GM21447 (cell line): Measurements from ENCODE around the gene UCHL1.
"Not testable (repeated sequence)": the region's sequence is repeated elsewhere in the genome, so short reads cannot be mapped to it uniquely, and the experiment has no call there.

Experiments
- ATAC-seq: cut with Tn5 transposase; IDR thresholded peaks from one replicate; pipeline ENCODE4 v1.9.1; 2021; ENCODE audit not compliant: unreplicated experiment

The UCHL1 gene

DNA sequence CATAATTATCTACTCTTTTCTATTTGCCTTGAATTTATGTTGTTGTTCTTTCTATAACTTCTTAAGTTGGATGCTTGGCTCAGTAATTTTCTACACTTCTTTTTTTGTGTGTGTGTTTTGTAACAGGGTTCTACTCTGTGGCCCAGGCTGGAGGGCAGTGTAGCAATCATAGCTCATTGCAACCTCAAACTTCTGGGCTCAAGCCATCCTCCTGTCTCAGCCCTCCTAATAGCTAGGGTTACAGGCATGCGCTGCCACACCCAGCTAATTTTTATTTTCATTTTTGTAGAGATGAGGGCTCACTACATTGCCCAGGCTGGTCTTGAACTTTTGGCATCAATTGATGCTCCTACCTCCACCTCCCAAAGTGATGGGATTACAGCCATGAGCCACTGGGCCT is 20.7 kb upstream of the UCHL1 start:
- no peak for ATAC-seq

GRCh38 chr4:41236508-41236907 is 20.2 kb upstream of the UCHL1 start:
- ATAC-seq = no peak

DNA sequence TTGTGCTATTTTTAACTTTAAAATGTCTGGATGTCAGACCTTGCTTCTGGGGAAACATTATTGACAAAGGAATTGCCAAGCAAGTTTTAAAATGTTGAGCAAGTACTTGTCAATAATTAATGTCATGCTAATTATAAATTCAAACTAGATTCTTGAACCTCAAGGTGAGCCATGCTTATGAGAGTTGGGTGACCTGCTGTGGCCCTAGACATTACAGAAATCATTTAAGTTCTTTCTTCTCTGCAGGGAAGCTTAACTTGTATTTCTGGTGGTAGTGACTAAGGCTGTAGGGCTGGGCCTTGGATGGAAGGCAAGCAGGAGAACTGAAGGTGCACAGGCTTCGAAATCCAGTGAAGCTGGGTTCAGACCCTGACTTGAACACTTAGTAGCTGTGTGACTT is 14.8 kb upstream of the UCHL1 start:
- ATAC-seq = no peak

GRCh38 chr4:41245983-41246382 is 10.7 kb upstream of the UCHL1 start:
- ATAC-seq = no peak

DNA sequence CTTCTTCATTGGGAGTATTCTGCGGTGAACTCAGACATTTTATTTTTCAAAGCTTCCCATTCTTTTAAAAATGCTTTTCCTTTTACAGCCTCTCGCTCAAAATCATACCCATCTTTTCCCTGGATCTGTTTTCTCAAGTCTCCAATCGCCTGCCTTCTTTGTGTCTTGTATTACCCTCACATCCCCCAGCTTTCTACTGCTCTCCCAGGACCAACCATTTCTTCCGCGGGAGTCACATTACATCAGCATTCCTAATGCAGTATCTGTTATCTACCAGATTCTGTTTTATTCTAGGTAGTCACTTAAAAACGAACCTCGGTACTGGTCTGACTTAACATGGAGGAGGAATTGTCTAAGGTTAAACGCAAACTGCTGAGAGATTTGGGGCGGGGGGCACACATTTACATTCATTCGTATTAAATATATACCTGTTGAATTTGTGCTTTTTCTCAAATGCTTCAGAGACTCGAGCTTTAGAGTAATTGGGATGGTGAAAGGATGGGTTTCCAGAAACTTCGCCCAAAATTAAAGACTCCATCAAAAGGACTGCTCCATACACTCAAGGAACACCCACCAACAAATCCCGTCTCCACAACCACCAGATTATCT is 493 bp upstream of the UCHL1 start:
- ATAC-seq = no peak

DNA sequence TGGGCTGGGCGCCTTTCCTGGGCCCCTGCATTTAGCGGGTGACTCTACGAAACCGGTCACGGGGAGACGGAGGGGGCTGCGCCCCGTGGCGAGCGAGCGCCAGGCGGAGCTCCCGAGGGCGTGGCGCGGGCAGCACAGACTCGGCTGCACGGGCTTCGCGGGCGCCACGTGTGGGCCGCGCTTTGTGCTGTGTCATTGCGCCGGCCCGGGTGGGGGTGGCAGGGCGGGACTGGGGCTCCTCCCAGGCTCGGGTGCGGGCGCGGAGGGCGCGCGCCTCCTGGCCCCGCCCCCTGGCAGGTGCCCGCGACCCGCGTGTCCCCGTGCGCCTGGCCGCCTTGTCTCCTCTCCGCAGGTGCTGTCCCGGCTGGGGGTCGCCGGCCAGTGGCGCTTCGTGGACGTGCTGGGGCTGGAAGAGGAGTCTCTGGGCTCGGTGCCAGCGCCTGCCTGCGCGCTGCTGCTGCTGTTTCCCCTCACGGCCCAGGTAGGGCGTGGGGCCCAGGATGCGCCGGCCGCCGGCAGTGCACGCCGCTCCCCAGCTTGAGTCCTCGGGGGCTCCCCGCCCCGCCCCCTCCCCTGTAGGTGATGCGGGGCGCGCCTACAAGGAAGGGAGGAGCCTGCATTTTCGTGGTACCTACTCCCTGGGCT is 651 bp downstream of the UCHL1 start:
- ATAC-seq = peak; percentile 57

GRCh38 chr4:41257906-41258305 is 1.2 kb downstream of the UCHL1 start:
- ATAC-seq = no peak

- no peak for ATAC-seq
Measured at GRCh38 chr4:41258783-41259182, 2.1 kb downstream of the UCHL1 start.

GRCh38 chr4:41260116-41260733 is 3.5 kb downstream of the UCHL1 start:
- no peak for ATAC-seq

DNA sequence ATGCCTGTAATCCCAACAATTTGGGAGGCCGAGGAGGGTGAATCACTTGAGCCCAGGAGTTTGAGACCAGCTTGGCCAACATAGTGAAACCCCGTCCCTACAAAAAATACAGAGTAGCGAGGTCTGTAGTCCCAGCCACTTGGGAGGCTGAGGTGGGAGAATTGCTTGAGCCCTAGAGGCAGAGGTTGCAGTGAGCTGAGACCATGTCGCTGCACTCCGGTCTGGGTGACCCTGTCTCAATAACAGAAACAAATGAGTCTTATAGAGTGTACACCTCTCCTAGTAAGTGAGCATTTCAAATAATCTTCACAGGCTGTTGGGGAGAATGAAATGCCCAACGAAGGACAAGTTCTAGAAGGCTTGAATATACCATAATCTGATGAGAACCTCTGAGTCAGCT is 5.5 kb downstream of the UCHL1 start:
- ATAC-seq = no peak

- no peak for ATAC-seq
Measured at GRCh38 chr4:41264212-41264611, 7.5 kb downstream of the UCHL1 start.

DNA sequence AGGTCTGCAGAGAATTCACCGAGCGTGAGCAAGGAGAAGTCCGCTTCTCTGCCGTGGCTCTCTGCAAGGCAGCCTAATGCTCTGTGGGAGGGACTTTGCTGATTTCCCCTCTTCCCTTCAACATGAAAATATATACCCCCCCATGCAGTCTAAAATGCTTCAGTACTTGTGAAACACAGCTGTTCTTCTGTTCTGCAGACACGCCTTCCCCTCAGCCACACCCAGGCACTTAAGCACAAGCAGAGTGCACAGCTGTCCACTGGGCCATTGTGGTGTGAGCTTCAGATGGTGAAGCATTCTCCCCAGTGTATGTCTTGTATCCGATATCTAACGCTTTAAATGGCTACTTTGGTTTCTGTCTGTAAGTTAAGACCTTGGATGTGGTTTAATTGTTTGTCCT is 11.3 kb downstream of the UCHL1 start:
- ATAC-seq = no peak

GRCh38 chr4:41268721-41269517 is 12.2 kb downstream of the UCHL1 start:
- ATAC-seq = no peak

- ATAC-seq = no peak
Measured at GRCh38 chr4:41269682-41270081, 13.0 kb downstream of the UCHL1 start.

GRCh38 chr4:41275931-41276330 is 19.2 kb downstream of the UCHL1 start:
- ATAC-seq = not testable (repeated sequence)

DNA sequence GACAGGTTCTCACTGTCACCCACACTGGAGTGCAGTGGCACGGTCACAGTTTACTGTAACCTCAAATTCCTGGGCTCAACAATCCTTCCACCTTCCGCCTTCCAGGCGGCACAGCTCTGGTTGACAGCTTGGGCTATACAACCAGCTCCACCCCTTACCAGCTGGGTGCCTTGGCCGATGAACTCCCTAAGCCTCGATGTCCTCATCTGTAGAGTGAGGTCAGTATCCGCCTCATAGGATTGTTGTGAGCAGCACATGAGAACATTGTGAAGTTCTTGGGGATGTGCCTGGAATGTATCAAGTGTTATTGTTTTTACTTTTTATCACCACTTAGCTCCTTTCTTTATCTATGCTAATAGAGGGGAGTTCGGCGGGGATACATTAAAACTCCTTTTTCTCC is 23.3 kb downstream of the UCHL1 start:
- no peak for ATAC-seq

DNA sequence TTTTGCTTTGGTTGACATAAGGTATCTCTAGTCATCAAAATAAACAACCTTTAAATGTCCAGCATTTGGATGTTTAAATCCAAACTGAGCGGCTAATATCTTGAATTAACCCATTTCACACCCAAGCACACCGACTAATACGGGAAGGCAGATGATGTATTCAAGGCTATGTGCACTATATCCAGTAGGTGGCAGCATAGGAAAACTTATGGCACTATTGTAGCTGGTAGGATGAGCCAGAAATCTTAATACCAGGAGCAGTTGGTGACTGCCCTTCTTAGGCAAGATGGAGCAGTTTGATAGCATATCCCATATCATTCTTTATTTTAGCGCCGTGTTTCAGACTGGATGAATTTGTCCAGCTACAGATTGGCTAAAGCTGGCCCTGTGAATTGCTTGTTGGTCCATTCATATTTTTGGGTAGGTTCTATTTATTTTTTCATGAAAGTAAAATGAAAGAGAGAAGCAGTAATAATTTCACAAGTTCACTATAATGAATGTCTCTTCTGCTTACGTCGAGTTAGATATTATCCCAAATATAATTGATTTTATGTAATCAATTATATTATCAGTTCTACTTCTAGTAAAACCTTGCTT is 24.4 kb downstream of the UCHL1 start:
- peak; percentile 92 for ATAC-seq

- no peak for ATAC-seq
Measured at GRCh38 chr4:41282366-41282765, 25.6 kb downstream of the UCHL1 start.

DNA sequence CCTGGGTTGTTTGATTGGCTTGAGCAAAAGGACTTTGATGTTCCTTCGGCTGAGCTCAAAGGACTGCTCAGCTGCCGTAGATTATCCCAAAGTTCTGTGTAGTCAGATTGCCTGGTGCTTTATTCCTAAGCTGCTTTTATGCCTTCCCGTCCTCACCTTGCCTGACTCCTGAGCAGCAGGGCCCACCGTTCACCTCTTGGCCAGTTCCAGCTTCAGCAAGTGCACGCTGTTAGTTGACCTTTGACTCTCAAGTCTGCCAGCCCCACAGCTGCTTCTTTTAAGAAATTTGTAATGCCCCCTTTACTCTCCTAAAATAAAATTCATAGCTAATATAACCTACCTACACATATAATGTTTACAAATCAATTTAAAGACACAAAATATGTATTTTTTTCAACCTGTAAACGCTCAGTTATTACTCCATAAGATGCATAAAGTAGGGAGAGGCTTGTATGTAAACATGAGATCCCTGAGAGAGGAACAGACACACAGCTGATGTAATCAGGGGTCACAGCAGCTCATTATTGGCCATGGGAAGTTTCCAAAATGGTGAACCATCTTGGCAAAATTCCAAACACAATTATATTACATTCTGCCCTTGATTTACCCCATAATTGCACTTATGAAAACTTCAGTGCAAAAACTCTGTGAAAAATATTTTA is 28.6 kb downstream of the UCHL1 start:
- no peak for ATAC-seq

- no peak for ATAC-seq
Measured at GRCh38 chr4:41285864-41286235, 29.1 kb downstream of the UCHL1 start.

- no peak for ATAC-seq
Measured at GRCh38 chr4:41287005-41287404, 30.3 kb downstream of the UCHL1 start.
